Activated CD8-positive, alpha-beta memory T cell treated with anti-CD3 and anti-CD28 coated beads for 48 hours (primary cell): ENCODE data around the gene EML4.
"Not testable (repeated sequence)": the region's sequence is repeated elsewhere in the genome, so short reads cannot be mapped to it uniquely, and the experiment has no call there.

Experiments used
- DNase-seq, 3 experiments: peaks; one replicate each; pipeline ENCODE4 v3.0.0-alpha.2; 2020; ENCODE audit warnings: low read depth in 2 of 3, low spot score in 2 of 3

The EML4 gene

GRCh38 chr2:42169100-42169873, at the start of gene EML4:
Gene EML4 (plus strand): TSS chr2:42169353. CDS start chr2:42169612, 259 bp downstream.
- DNase-seq = peak; percentile 87 to 97 (median 90)

DNA sequence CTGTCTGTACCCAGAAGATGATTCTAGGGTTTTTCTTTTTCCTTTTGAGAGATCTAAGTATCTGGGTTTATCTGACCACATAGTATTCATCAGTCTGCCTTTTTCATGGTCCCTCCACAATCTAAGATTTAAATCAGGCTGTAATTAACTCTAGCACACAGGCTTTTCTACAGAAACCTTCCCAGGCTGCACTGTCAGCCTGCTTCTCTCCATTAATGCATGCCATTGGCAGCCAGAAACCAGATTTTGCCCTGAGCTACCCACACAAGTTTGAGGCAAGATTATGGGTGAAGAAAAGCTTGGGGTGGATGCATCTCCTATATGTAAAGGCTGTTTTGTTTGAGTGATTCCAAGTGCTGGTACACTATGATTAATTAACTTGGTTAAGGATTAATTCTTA, 45.7 kb upstream of the EML4 start:
- no peak for DNase-seq

DNA sequence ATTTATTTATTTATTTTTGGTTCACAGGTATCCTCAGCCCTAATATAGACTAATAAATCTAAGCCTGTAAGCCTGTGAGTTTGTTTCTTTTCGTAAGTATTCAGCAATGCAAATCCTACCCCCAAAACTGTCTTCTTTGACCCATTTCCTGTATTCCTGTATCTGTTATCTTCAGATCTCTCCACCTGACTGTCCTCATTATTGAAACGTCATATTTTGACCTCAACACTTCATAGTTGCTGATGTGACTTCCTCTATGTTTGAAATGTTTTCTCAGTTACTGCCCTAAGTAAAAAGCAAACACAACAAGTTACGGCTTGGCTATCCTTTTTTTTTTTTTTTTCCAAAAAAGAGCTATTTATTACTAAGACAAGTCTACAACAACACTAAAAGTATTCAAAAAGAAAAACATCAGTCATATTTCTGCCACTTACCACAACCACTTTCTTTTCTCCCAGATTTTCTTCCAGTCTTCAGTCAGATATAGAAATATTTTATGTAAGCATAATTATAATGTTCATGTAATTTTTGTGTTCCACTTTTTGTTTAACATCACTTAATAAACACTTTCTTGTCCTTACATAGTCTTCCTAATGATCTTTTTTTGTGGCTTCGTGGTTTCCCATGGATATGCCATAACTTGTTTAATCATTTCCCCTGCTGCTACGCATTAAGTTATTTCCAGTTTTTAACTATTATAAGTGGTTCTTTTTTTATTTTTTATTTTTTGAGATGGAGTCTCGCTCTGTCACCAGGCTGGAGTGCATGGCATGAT, 45.0 kb upstream of the EML4 start:
- DNase-seq = no peak

DNA sequence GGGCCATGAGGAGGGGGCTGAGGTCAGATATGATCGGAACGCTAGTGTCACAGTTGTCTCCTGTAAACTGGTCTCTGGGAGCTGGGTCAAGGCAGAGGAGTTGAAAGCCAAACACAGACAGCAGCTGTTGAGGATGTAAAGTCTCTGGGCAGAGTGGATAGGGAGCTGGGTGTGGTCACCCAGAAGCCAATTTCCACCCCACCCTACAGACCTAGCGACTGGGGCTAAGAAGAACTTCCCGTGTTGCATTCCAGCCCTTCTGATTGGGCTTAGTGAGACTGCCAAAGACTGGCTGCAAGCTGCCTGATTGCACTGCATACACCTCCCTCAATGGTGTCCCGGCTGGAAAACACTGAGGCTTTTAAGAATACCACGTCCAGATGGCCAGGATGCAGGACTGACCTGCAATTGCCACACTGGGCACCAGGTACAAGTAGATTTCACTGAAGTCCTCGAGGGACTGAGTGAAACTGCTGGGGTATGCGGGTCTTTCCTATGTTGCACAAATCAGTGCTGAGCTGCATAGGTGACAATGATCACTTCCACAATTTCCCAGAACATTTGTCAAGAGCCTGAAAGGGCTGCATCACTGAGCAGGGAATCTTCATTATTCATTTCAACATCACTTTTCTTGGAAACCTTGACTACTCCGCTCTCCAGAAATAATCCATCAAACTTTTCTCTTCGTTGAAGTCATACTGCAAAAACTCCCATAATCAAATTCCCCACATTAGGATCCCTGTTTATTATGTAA, 43.1 kb upstream of the EML4 start:
- no peak for DNase-seq

DNA sequence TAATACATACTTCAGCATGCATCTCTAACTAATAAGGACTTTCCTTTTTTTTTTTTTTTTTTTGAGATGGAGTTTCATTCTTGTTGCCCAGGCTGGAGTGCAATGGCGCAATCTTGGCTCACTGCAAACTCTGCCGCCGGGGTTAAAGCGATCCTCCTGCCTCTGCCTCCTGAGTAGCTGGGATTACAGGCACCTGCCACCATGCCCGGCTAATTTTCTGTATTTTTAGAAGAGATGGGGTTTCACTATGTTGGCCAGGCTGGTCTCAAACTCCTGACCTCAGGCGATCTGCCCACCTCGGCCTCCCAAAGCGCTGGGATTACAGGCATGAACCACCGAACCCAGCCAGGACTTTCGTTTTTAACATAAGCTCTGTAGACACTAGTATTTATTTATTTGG, 42.3 kb upstream of the EML4 start:
- DNase-seq = not testable (repeated sequence)

- no peak for DNase-seq
Observed at GRCh38 chr2:42127425-42128424, 41.4 kb upstream of the EML4 start.

DNA sequence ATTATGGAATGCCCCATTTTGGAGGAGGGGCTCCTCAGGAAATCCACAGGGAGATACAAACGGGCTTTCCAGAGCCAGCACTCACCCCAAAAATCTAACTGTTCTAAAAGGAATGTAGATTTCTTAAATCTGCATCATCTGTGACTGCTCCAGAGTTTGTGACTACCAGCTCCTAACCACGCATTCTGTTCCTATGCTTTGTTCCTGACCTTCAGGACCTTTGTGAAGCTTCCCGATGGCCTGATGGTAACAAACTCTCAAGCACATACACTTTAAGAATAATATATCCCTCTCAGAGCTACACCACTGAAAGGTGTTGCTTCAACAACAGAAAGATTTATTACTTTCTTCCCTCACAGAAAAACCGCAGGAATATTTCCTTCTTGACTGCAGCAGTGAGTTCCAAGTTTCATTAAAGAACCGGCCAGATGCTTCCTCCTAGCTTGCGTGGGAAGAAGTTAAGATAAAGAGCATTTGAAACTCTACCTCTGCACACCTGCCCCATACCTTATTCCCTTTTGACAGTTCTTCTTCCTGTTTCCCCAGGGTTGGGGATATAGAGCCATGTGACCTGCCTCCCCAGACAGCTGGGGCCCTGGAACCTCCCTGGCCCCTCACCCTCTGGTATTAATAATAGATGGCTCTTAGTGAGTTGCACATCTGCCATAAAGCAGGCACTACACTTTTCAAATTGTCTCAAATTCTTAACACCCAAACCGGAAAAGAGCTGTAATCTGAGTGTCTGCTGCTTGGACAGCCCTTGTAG, 40.2 kb upstream of the EML4 start:
- DNase-seq = no peak

GRCh38 chr2:42129487-42129852, 39.7 kb upstream of the EML4 start:
- DNase-seq = no peak

- no peak for DNase-seq
Observed at GRCh38 chr2:42129947-42130346, 39.2 kb upstream of the EML4 start.

- DNase-seq = not testable (repeated sequence)
Observed at GRCh38 chr2:42130858-42131257, 38.3 kb upstream of the EML4 start.

- DNase-seq = no peak
Observed at GRCh38 chr2:42132191-42132965, 36.8 kb upstream of the EML4 start.

DNA sequence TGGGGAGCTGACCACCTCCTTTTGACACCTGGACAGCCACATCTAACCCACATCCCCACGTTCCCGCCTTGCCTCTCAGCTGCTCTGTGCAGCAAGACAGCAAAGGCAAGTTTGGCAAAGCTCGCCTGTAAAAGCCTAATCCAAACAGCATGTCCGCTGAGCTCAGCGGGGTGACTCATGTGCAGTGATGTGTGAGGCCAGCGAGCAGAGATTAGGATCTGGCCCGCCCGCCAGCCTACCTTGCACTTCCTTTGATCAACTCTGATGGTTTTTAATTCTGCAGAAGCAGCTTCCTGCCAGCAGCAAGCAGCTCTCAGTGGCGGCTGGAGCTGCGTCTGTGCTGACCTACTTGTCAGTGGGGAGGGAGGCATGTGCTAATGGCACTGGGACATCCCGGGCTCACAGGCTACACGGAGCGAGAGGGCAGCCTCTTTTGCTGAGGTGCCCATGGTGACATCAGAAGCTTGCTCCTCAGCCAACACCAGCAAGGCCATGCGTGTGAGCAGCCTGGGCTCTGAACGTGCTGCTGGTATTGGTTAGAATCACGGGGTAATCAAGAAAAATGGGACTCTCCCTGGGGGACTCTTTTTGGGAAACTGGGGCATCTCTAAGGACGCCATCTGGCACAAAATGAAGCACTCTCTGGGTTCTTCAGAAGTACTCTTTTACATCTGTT, 36.0 kb upstream of the EML4 start:
- peak; percentile 49 to 72 (median 63) for DNase-seq

GRCh38 chr2:42133771-42134195, 35.4 kb upstream of the EML4 start:
- no peak for DNase-seq

GRCh38 chr2:42134401-42134932, 34.7 kb upstream of the EML4 start:
- not testable (repeated sequence) for DNase-seq

GRCh38 chr2:42135381-42136312, 33.5 kb upstream of the EML4 start:
- DNase-seq = no peak

GRCh38 chr2:42136782-42137124, 32.4 kb upstream of the EML4 start:
- no peak for DNase-seq
